Smooth muscle cell (in vitro differentiated cells): ENCODE results near the gene OR52I1. TPM values are rescaled to one million over a fixed set of nuclear protein-coding genes. Genes with fewer than 3 reads are reported as not detected.

Experiments used
- DNase-seq: peaks from one replicate; lab custom pipeline; 2025; ENCODE audit not compliant: unreplicated experiment; lab: John Stamatoyannopoulos, UW
- H2AFZ ChIP-seq: fragments of 200-600 bp; sonication (generic); 2 replicates; pipeline ENCODE4 v1.6.0; 2016; ENCODE audit warnings: antibody characterized with exemption, low read depth, mild to moderate bottlenecking
- H3F3A ChIP-seq: fragments of 200-600 bp; sonication (generic); 2 replicates; pipeline ENCODE4 v1.6.0; 2017; ENCODE audit warnings: antibody characterized with exemption, low read depth
- H3K27ac ChIP-seq: fragments of 200-600 bp; sonication (generic); 2 replicates; pipeline ENCODE4 v1.5.1; 2016; ENCODE audit warnings: low read depth, mild to moderate bottlenecking
- H3K27me3 ChIP-seq: fragments of 200-600 bp; sonication (generic); 2 replicates; pipeline ENCODE4 v1.6.1; 2016; ENCODE audit warnings: low read depth, mild to moderate bottlenecking
- H3K36me3 ChIP-seq: fragments of 200-600 bp; sonication (generic); 2 replicates; pipeline ENCODE4 v1.5.1; 2016; ENCODE audit warnings: low read depth
- H3K4me1 ChIP-seq: fragments of 200-600 bp; sonication (generic); 2 replicates; pipeline ENCODE4 v1.5.1; 2016; ENCODE audit warnings: low read depth
- H3K4me2 ChIP-seq: fragments of 200-600 bp; sonication (generic); 2 replicates; pipeline ENCODE4 v1.6.0; 2016; ENCODE audit warnings: mild to moderate bottlenecking
- H3K4me3 ChIP-seq: fragments of 200-600 bp; sonication (generic); 2 replicates; pipeline ENCODE4 v1.5.1; 2016; ENCODE audit warnings: mild to moderate bottlenecking
- H3K79me2 ChIP-seq: fragments of 200-600 bp; sonication (generic); 2 replicates; pipeline ENCODE4 v1.6.0; 2016; ENCODE audit warnings: low read depth, mild to moderate bottlenecking
- H3K9ac ChIP-seq: fragments of 200-600 bp; sonication (generic); 2 replicates; pipeline ENCODE4 v1.6.0; 2016; ENCODE audit warnings: low read depth
- H3K9me3 ChIP-seq: fragments of 200-600 bp; sonication (generic); replicated peaks from 2 replicates; pipeline ENCODE4 v1.5.1; 2016; ENCODE audit warnings: low read depth
- H4K20me1 ChIP-seq: fragments of 200-600 bp; sonication (generic); 2 replicates; pipeline ENCODE4 v1.6.0; 2016; ENCODE audit warnings: low read depth
- CTCF ChIP-seq: fragments of 200-600 bp; sonication (generic); IDR thresholded peaks from 2 replicates; pipeline ENCODE4 v1.5.1; 2017; ENCODE audit warnings: borderline replicate concordance, mild to moderate bottlenecking, antibody characterized with exemption; ENCODE audit not compliant: insufficient read depth, poor library complexity, severe bottlenecking
- WGBS: methylation state at CpG from one replicate; pipeline ENCODE4 v1.1.7; 2016; ENCODE audit warnings: low lambda C conversion rate; 5-methylcytosine and 5-hydroxymethylcytosine counted together
- polyA plus RNA-seq: library from polyadenylated mRNA; unstranded; fragments of >200 nt; fragmentation: Nextera tagmentation; extraction: Ambion mirVana; gene quantifications from 2 replicates; pipeline ENCODE4 v1.2.1, GENCODE V29; 2016
- total RNA-seq: library from RNA; depleted of rRNA; stranded (reverse); fragments of >200 nt; gene quantifications from 2 replicates; pipeline ENCODE4 v1.2.3, GENCODE V29; 2014

The OR52I1 gene
- total and polyA plus RNA-seq, 2 experiments from 2014 or later: not detected

GRCh38 chr11:4551346-4551979 lies 42.4 kb upstream of the OR52I1 start:
- H3K27ac ChIP-seq: no peak overlapping the region
- no peaks in the 10 kb centered on the region for H4K20me1 ChIP-seq
- WGBS: 74% methylated on average over 8 of the region's 8 CpGs
- no peaks in the 10 kb centered on the region for H3F3A ChIP-seq
- H3K36me3 ChIP-seq: no peaks in the 10 kb centered on the region
- H2AFZ ChIP-seq: no peak overlapping the region
- no peaks in the 10 kb centered on the region for H3K27me3 ChIP-seq
- TF ChIP-seq CTCF: peak; percentile 18
- no peaks in the 10 kb centered on the region for H3K9me3 ChIP-seq
- no peak overlapping the region for H3K4me3 ChIP-seq
- H3K79me2 ChIP-seq: no peaks in the 10 kb centered on the region
- H3K4me2 ChIP-seq: no peak overlapping the region
- no peak for DNase-seq
- no peaks in the 10 kb centered on the region for H3K4me1 ChIP-seq
- no peak overlapping the region for H3K9ac ChIP-seq

GRCh38 chr11:4559527-4560440 lies 34.1 kb upstream of the OR52I1 start:
- Histone ChIP-seq H3K4me2 (no peak overlapping the region), H3K4me1 (no peaks in the 10 kb centered on the region), H3K27me3 (no peaks in the 10 kb centered on the region), H3K27ac (no peak overlapping the region), H3K79me2 (no peaks in the 10 kb centered on the region), H2AFZ (no peak overlapping the region), H3F3A (no peaks in the 10 kb centered on the region), H3K4me3 (no peak overlapping the region), H4K20me1 (no peaks in the 10 kb centered on the region), H3K36me3 (no peaks in the 10 kb centered on the region), H3K9me3 (no peaks in the 10 kb centered on the region), H3K9ac (no peak overlapping the region)
- TF ChIP-seq CTCF: no peak
- 84% methylated on average over 8 of the region's 8 CpGs for WGBS
- no peak for DNase-seq

- no peak overlapping the region for H3K4me2 ChIP-seq
- H3K27ac ChIP-seq: no peak overlapping the region
- no peak for DNase-seq
These were observed 33.4 kb upstream of the OR52I1 start for GRCh38 chr11:4560467-4560866.

More at GRCh38 chr11:4560467-4560866, 33.4 kb upstream of the OR52I1 start:
- no peak for TF ChIP-seq CTCF
- Histone ChIP-seq H3K79me2 (no peaks in the 10 kb centered on the region), H3K4me1 (no peaks in the 10 kb centered on the region), H2AFZ (no peak overlapping the region), H3F3A (no peaks in the 10 kb centered on the region), H3K4me3 (no peak overlapping the region), H3K9ac (no peak overlapping the region), H3K36me3 (no peaks in the 10 kb centered on the region), H4K20me1 (no peaks in the 10 kb centered on the region), H3K9me3 (no peaks in the 10 kb centered on the region), H3K27me3 (no peaks in the 10 kb centered on the region)
- 76% methylated on average over 1 of the region's 1 CpG for WGBS
